NT2/D1 (cell line): ENCODE measurements around the gene HHIP.

Source experiments
- DNase-seq: peaks from one replicate; pipeline ENCODE4 v3.0.0-alpha.2; 2011; ENCODE audit warnings: low read depth, low spot score
- H3K27me3 ChIP-seq: 2 replicates; pipeline ENCODE4 v1.6.0; 2011; ENCODE audit warnings: mild to moderate bottlenecking; ENCODE audit not compliant: insufficient read length, insufficient read depth
- H3K36me3 ChIP-seq: 2 replicates; pipeline ENCODE4 v1.6.1; 2011; ENCODE audit warnings: mild to moderate bottlenecking, low read length, mixed read lengths; ENCODE audit not compliant: insufficient read depth, insufficient read length
- H3K4me1 ChIP-seq: 2 replicates; pipeline ENCODE4 v1.5.1; 2011; ENCODE audit not compliant: insufficient read depth, insufficient read length
- H3K4me3 ChIP-seq: 2 replicates; pipeline ENCODE4 v1.5.1; 2011; ENCODE audit warnings: low read depth; ENCODE audit not compliant: insufficient read length
- H3K9ac ChIP-seq: 2 replicates; pipeline ENCODE4 v1.6.0; 2011; ENCODE audit warnings: low read depth; ENCODE audit not compliant: insufficient read length
- H3K9me3 ChIP-seq: 2 replicates; pipeline ENCODE4 v1.5.1; 2011; ENCODE audit warnings: mild to moderate bottlenecking, low read length; ENCODE audit not compliant: insufficient read depth
- SUZ12 ChIP-seq: IDR thresholded peaks from 2 replicates; pipeline ENCODE4 v1.6.1; 2011; ENCODE audit not compliant: insufficient read length, insufficient read depth; ENCODE audit errors: extremely low read depth
- YY1 ChIP-seq: IDR thresholded peaks from 2 replicates; pipeline ENCODE4 v1.6.1; 2011; ENCODE audit not compliant: insufficient read length, insufficient read depth
- ZNF274 ChIP-seq: IDR thresholded peaks from 2 replicates; pipeline ENCODE4 v1.6.1; 2011; ENCODE audit warnings: mild to moderate bottlenecking, low read depth, low read length

HHIP gene

DNA sequence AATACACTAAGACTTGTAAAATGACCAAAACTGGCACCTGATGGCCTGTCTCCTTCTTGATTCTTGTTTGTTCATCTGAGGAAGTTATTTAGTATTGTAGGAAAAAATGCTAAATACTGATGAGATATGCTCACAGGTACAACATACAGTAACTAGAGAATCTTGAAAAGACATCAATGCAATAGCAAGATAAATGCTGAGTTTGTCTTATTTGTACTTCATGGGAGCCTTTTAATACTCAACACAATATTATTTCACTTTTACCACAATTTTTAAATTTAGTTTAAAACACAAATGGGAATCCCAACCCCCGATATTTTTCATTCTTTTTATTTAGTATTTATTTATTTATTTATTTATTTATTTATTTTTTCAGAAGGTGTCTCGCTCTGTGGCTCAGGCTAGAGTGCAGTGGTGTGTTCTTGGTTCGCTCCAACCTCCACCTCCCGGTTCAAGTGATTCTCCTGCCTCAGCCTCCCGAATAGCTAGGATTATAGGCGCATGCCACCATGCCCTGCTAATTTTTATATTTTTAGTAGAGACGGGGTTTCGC lies 12.1 kb downstream of the HHIP start:
- Histone ChIP-seq H3K36me3 (no peaks in the 10 kb centered on the region), H3K9me3 (no peaks in the 10 kb centered on the region), H3K27me3 (no peaks in the 10 kb centered on the region), H3K9ac (no peak overlapping the region), H3K4me1 (no peaks in the 10 kb centered on the region), H3K4me3 (no peak overlapping the region)
- DNase-seq: no peak
- TF ChIP-seq SUZ12 (no peak), YY1 (no peak), ZNF274 (no peak)

DNA sequence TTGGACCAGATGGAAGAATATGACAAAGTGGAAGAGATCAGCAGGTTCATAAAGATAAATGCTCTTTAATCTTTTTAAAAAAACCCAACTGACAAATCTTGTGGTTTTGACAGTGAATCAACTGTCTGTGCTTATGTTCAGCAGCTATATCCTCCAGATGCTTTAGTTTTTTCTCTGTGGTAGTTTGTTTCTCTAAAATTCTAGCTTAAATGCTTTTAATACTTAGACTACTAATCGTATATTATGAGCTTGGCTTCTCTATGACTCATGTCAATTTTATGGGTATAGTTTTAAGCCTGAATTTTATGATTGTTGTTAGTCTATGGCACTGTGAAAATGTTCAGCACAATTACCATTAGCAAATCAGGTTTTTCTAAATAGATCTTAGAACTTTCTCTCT lies 12.9 kb downstream of the HHIP start:
- Histone ChIP-seq H3K4me3 (no peak overlapping the region), H3K9me3 (no peaks in the 10 kb centered on the region), H3K36me3 (no peaks in the 10 kb centered on the region), H3K27me3 (no peaks in the 10 kb centered on the region), H3K9ac (no peak overlapping the region), H3K4me1 (no peaks in the 10 kb centered on the region)
- no peak for DNase-seq
- TF ChIP-seq YY1 (no peak), SUZ12 (no peak), ZNF274 (no peak)

DNA sequence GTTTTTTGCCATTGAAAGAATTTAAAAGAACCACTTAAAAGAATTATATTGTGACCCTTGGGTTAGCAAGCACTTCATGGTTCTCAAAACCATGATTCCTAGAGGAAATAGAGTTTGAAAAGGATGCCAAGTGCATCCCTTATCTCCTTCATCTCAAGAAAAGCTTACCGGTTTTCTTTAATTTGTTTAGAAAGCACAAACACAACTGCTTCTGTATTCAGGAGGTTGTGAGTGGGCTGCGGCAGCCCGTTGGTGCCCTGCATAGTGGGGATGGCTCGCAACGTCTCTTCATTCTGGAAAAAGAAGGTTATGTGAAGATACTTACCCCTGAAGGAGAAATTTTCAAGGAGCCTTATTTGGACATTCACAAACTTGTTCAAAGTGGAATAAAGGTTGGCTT lies 13.5 kb downstream of the HHIP start:
- Histone ChIP-seq H3K9me3 (no peaks in the 10 kb centered on the region), H3K9ac (no peak overlapping the region), H3K36me3 (no peaks in the 10 kb centered on the region), H3K27me3 (no peaks in the 10 kb centered on the region), H3K4me3 (no peak overlapping the region), H3K4me1 (no peaks in the 10 kb centered on the region)
- no peak for DNase-seq
- TF ChIP-seq YY1: no peak
- no peak for TF ChIP-seq SUZ12
- TF ChIP-seq ZNF274: no peak

DNA sequence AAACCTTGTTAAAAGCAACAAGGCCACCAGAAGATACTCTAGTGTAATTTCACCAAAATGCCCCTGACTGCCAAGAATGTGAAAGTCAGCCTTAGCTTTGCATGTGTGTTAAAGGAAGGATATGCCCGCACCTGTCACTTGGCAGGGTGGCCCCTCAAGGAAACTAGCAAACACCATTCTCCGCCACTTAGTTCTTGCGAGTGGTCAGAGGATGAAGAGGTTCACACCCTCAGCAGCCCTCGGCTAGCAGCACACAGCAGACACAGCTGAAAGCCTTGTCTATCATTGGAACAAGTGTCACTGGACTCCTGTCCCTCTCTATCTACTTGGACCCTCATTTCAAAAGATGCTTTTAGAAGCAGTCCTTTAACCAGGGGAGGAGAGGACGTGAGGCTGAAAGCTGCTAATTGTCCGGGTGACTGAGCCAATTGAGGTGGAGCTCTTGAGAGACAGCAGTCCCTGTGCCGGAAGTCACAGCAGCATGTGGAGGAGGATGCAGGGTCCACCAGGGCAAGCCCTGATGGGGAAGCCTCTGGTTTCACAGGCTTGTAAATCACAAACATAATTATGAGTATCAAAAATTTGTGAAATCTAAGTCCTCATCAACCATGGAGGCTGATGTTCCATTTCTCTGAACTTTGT lies 18.0 kb downstream of the HHIP start:
- TF ChIP-seq YY1 (no peak), ZNF274 (no peak), SUZ12 (no peak)
- Histone ChIP-seq H3K27me3 (no peaks in the 10 kb centered on the region), H3K36me3 (no peaks in the 10 kb centered on the region), H3K9me3 (no peaks in the 10 kb centered on the region), H3K4me3 (no peak overlapping the region), H3K4me1 (no peaks in the 10 kb centered on the region), H3K9ac (no peak overlapping the region)
- no peak for DNase-seq

DNA sequence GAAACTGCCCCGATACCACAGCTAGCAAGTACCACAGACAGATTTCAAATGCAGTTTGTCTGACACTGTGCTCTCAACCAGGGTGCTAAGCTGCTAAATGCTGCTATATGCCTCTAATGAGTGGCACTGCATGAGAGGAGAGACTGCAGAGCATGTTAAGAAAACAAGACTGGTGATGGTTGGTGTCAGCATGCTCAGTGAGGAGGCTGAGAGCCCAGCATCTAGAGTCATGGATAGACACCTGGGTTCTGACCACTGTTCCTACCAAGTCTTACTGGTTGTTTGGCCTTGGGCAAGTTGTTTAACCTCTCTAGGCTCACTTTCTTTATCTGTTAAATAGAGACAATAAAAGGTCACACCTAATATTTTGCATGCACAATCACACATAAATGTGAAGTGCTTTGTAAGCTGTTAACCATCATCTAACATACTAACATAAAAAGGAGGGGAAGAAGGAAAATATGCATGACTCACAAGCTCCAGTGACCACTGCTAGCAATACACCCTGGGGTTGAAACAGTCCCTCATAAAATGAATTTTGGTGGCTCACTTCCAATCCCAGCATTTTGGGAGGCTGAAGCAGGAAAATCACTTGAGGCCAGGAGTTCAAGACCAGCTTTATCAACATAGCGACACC lies 20.7 kb downstream of the HHIP start:
- TF ChIP-seq SUZ12: no peak
- no peak for TF ChIP-seq YY1
- no peak for TF ChIP-seq ZNF274
- Histone ChIP-seq H3K9me3 (no peaks in the 10 kb centered on the region), H3K9ac (no peak overlapping the region), H3K4me3 (no peak overlapping the region), H3K4me1 (no peaks in the 10 kb centered on the region), H3K27me3 (no peaks in the 10 kb centered on the region), H3K36me3 (no peaks in the 10 kb centered on the region)
- no peak for DNase-seq

DNA sequence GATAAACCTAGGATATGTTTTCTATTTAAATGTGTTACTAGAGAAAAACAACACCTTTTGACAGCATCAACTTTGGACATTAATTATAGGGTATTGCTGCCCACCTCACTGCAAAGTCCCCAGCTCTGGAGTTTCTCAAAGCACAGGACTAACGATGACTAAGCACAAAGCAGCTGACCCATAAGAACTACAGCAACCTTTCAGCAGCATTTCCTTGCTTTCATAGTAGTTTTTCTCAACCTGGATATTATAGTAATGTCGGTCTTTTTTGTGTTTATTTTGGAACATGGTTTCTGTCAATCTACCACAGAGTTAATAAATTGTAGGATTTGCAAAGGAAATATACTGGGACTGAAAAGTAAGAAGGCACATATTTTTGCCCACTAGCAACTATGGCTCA lies 21.5 kb downstream of the HHIP start:
- Histone ChIP-seq H3K36me3 (no peaks in the 10 kb centered on the region), H3K4me1 (no peaks in the 10 kb centered on the region), H3K9ac (no peak overlapping the region), H3K27me3 (no peaks in the 10 kb centered on the region), H3K4me3 (no peak overlapping the region), H3K9me3 (no peaks in the 10 kb centered on the region)
- no peak for DNase-seq
- no peak for TF ChIP-seq YY1
- no peak for TF ChIP-seq ZNF274
- no peak for TF ChIP-seq SUZ12

DNA sequence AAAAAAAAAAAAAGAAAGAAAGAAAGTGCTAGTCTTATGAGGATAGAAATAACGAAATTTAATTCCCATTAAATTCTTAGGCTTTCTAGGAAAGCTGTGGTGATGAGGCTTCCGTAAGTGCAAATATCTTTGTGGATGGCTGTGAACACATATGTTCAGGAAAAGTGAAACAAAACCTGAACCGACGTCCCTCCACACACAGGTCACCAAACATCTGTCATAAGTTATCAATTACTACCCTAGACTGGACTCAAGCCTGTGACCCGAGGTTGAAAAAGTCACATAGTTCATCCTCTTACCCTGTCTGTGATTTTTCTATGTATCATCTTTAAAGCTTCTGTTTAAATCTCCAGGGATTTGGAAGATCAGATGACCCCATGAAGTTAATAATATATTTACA lies 24.8 kb downstream of the HHIP start:
- DNase-seq: no peak
- Histone ChIP-seq H3K27me3 (no peaks in the 10 kb centered on the region), H3K9me3 (no peaks in the 10 kb centered on the region), H3K9ac (no peak overlapping the region), H3K36me3 (no peaks in the 10 kb centered on the region), H3K4me1 (no peaks in the 10 kb centered on the region), H3K4me3 (no peak overlapping the region)
- TF ChIP-seq SUZ12: no peak
- no peak for TF ChIP-seq YY1
- TF ChIP-seq ZNF274: no peak
